Ishikawa (cell line): Measurements from ENCODE around the gene PCCA.

Source experiments
- FOXM1 ChIP-seq: IDR thresholded peaks from 2 replicates; pipeline ENCODE4 v1.6.1; 2012; ENCODE audit warnings: low read depth, borderline replicate concordance
- MAX ChIP-seq: IDR thresholded peaks from 2 replicates; pipeline ENCODE4 v1.6.1; 2012
- REST ChIP-seq: IDR thresholded peaks from 2 replicates; pipeline ENCODE4 v1.6.1; 2012; ENCODE audit warnings: low read depth, mild to moderate bottlenecking

- TF ChIP-seq MAX = no peak
- TF ChIP-seq REST = no peak
- TF ChIP-seq FOXM1 = no peak
Measured at GRCh38 chr13:100403675-100404074, 314.8 kb downstream of the PCCA start.
